Esophagus squamous epithelium (tissue), 4 donors: ENCODE measurements around the gene ZIC2.

ENCODE experiments used
- POLR2A ChIP-seq, 4 donors: fragments of 450-650 bp; IDR thresholded peaks; one replicate each; pipeline ENCODE4 v1.6.1; 2017; ENCODE audit warnings: antibody characterized with exemption in 4 of 4, mild to moderate bottlenecking in 4 of 4, moderate library complexity in 3 of 4
- TF ChIP-seq, protein P1 (sequence below), 6 experiments: fragments of 450-650 bp in 4 of 6; fragments of 200-600 bp in 2 of 6; sonication (generic) in 2 of 6; IDR thresholded peaks; one replicate each; pipeline ENCODE4 v1.5.1; 2016 to 2019; ENCODE audit warnings: antibody characterized with exemption in 6 of 6, mild to moderate bottlenecking in 4 of 6, moderate library complexity in 4 of 6

DNA sequence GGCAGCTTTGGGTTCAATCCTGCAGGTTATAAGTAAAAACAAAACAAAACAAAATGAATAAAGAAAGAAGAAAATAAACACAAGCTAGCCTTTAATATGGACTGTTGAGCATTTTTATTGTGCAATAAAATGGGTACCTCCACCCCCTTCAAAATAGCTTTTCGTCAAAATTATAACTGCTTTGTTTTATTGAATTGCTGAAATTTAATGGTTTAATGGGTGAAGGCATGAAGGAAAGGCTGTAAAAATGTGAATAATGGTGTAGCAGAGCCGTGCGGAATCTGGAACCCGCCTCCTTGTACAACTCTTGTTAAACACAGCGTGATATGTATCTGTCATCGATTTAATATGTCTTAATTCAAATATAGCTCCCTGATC is 7.8 kb upstream of the ZIC2 start:
- TF ChIP-seq, protein P1, sequence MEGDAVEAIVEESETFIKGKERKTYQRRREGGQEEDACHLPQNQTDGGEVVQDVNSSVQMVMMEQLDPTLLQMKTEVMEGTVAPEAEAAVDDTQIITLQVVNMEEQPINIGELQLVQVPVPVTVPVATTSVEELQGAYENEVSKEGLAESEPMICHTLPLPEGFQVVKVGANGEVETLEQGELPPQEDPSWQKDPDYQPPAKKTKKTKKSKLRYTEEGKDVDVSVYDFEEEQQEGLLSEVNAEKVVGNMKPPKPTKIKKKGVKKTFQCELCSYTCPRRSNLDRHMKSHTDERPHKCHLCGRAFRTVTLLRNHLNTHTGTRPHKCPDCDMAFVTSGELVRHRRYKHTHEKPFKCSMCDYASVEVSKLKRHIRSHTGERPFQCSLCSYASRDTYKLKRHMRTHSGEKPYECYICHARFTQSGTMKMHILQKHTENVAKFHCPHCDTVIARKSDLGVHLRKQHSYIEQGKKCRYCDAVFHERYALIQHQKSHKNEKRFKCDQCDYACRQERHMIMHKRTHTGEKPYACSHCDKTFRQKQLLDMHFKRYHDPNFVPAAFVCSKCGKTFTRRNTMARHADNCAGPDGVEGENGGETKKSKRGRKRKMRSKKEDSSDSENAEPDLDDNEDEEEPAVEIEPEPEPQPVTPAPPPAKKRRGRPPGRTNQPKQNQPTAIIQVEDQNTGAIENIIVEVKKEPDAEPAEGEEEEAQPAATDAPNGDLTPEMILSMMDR (IDR thresholded peaks at IDR 0.05) = no peak
- TF ChIP-seq POLR2A (IDR thresholded peaks at IDR 0.05) = no peak
